SHP77 (cell line): ENCODE results near the gene ABHD8.
"Not testable (repeated sequence)": the region's sequence is repeated elsewhere in the genome, so short reads cannot be mapped to it uniquely, and the experiment has no call there.

Source experiments
- DNase-seq, 2 experiments: peaks; one replicate each; lab custom pipeline; 2025; lab: John Stamatoyannopoulos, UW

ABHD8 gene

DNA sequence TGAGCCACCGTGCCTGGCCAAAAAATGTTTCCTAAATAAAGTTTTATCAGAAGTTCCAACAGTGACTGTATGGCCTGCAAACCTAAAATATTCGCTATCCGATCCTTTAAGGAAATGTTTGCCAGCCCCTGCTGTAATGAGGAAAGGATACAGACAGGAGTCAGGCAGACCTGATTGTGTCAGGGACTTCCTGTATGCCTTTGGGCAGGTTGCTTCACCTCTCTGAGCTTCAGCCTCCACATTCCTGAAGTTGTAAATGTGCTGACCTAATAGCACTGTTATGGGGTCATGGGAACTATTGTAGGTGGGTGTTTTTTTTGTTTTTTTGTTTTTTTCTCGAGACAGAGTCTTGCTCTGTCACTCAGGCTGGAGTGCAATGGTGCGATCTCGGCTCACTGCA lies 6.2 kb downstream of the ABHD8 start:
- no peak for DNase-seq

DNA sequence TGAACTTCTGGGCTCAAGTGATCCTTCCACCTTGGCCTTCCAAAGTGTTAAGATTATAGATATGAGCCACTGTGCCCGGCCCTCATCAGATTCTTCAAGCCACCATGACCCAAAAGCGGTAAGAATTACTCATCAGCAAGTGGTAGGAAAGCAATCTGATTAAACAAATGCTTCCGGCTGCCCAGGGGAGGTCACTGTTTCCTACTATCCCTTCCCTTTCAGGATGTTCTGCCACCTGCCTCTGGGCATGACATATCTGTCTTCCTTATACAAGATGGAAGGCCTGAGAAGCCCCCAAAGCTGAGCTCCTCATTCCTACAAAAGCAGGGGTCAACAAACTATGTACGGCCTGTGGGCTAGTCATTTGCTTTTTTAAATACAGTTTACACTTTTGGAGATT lies 7.0 kb downstream of the ABHD8 start:
- peak; percentile 53 to 61 for DNase-seq

GRCh38 chr19:17295551-17295950 lies 7.7 kb downstream of the ABHD8 start:
- not testable (repeated sequence) for DNase-seq

DNA sequence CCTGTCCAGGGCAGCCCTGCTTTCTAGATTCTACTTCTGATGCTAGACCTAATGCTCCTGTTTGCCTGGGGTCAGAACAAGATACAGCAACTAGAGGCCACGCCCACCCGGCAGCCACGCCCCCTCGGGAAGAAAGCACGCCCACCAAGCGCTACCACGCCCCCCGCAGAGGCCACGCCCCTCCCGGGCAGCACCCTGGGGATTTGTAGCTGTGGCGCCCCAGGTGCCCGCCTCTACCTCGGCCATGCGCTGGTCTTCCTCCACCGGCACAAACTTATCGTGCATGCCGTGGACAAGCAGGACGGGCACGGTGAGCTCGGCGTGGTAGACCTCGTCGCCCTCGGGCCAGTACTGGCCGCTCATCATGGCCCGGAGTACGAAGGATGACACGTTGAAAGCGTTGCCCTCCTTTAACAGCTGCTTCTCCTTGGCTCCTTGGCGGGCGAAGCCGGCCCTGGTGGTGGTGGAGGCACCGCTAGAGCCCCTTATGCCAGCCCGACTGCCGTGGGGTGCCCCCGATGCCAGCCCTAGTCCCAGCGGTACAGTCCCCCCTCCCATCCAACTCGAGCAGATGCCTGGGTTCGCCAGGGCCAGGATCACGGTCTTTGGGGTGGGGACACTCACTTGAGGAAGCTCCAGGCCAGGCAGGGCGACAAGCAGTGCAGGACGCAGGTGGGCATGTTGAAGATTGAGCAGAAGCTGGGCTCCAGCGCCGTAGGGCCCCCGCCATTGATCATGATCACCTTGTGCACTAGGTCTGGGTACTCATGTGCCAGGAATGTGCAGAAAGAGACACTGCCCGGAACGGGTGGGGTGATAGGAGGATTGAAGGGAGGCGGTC lies 9.0 kb downstream of the ABHD8 start:
- no peak for DNase-seq

DNA sequence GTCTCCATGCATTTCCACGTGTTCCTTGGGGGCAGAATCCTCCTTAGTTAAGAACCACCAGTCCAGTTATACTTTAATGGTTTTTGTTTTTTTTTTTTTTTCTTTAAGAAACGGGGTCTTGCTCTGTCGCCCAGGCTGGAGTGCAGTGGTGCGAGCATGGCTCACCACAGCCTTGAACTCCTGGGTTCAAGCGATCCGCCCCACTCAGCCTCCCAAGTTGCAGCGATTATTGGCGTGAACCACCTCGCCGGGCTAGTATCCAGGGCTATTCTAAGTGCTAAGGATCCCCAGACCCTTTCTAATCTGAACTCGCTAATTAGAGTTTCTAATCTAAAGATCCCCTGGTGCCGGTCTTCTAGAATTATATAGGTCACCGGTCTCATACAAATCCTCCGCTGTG lies 9.6 kb downstream of the ABHD8 start:
- DNase-seq: no peak

GRCh38 chr19:17292301-17293074 lies 10.7 kb downstream of the ABHD8 start:
- DNase-seq: peak in 1 of 2 experiments; percentile 27

DNA sequence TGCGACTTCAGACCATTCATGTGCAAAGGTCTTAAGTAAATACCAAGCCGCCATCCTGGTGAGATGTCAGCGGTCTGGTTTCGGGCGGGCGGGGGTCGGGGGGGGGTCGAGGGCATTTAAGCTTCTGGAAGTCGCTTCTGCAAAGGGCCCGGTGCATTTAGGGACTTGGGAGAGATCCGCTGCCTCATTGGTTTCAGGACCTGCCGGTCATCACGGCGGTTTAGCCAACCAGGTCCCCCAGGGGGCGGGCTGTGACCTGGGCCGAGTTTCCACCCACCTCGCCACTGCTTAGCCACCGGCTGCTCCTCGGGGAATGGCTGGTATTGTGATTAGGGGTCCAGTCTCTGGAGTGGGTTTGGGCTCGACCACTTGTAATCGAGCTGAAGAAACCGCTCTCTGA lies 13.7 kb downstream of the ABHD8 start:
- DNase-seq: no peak

- DNase-seq: no peak
These were observed 16.5 kb downstream of the ABHD8 start for GRCh38 chr19:17286752-17287151.

DNA sequence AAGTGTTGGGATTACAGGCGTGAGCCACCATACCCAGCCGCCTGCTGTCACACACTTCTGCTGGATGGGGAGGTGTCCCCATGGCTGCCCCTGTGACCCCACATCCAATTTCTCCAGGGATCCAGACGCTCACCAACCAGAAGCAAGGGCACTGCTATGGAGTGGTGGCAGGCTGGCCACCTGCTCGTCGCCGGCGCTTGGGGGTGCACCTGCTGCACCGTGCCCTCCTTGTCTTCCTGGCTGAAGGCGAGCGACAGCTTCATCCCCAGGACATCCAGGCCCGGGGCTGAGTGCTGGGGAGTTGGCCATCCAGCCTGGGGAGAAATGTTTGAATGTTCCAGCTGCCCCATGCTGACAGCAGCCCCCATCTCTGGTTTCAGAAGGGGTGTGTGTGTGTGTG lies 17.0 kb downstream of the ABHD8 start:
- DNase-seq: no peak

DNA sequence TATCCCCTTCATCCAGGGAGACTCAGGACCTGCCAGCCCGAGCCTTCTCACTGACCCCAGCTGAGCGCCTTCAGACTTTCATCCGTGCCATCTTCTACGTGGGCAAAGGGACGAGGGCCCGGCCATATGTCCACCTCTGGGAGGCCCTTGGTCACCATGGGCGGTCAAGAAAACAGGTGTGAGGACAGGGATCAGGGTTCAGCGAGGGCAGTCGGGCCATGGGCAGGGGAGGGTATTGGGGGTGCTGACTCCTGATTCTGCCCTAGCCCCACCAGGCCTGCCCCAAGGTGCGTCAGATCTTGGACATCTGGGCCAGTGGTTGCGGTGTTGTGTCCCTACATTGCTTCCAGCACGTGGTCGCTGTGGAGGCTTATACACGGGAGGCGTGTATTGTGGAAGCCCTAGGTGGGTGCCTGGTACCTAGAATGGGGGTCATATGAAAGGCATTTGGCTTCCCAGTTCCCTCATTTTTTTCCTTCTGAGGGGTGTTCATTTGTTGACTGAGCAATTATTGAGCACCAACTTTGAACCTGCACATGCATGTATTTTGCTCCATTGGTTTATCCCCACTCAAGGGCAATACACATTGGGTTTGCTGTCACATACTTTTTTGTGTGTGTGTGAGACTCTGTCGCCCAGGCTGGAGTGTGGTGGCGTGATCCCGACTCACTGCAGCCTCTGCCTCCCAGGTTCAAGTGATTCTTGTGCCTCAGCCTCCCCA lies 17.6 kb downstream of the ABHD8 start:
- no peak for DNase-seq

- no peak for DNase-seq
These were observed 19.7 kb downstream of the ABHD8 start for GRCh38 chr19:17283504-17283996.

DNA sequence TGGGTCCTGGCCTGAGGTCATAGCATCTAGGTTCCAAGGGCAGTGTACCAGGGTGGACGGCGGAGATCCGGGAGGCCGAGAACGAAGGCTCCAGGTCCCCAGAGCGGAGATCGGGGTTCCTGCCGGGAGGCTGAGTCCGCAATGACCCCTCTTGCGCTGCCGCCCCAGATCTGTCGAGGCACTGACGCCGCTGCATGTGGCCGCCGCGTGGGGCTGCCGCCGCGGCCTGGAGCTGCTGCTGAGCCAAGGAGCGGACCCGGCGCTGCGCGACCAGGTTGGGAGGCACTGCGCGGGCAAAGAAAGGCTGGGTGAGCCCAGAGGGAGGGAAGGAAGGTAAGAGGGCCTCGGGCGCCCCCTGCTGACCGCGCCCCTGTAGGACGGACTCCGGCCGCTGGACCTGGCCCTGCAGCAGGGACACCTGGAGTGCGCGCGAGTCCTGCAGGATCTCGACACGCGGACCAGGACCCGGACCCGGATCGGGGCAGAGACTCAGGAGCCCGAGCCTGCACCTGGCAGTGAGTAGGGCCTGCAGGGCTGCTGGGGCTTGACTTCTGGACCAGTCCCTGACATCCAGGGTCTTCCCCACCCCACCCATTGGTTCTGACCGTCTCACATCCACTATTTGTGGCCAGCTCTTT lies 20.6 kb downstream of the ABHD8 start:
- DNase-seq: peak; percentile 84 to 86

DNA sequence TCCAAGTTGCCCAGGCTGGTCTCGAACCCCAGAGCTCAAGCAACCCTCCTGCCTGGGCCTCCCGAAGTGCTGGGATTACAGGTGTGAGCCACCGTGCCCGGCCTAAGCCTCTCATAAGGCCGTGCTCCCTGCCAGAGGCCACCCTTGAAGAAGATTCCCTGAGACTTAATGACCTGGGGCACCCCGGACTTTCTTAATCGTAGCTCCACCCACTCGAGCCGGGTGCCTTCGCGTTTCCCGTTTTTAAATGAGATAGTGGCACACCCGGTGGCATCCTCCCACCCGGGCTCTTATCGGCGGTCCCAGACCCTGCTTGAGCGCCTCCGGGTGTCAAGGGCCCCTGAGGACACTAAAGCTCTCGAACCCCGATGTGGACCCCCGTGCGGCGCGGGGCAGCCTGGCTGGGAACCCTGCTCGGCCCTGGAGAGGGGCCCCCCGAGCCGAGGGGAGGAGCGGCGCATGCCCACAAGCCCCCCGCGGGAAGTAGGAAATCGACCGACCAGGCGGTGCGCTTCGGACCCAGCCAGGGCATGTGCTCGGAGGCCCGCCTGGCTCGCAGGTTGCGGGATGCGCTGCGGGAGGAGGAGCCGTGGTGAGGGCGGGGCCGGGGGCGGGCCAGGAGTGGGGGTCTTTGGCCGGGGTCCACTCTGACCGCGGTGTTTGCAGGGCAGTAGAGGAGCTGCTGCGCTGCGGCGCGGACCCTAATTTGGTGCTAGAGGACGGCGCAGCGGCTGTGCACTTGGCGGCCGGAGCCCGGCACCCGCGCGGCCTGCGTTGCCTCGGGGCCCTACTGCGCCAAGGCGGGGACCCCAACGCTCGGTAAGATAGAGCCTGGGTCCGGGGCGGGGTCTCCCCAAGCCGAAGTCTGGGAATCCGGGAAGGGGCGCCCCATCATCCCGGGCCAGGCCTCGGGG lies 21.6 kb downstream of the ABHD8 start, which contains the start of gene ANKLE1:
ANKLE1 (plus strand) TSS at position 511 of the 914 bp plus-strand sequence; CDS start at position 531, 20 bp downstream.
- no peak for DNase-seq

- no peak for DNase-seq
These were observed 23.8 kb downstream of the ABHD8 start for GRCh38 chr19:17279436-17279835.

- no peak for DNase-seq
These were observed 27.6 kb downstream of the ABHD8 start for GRCh38 chr19:17275441-17276175.

DNA sequence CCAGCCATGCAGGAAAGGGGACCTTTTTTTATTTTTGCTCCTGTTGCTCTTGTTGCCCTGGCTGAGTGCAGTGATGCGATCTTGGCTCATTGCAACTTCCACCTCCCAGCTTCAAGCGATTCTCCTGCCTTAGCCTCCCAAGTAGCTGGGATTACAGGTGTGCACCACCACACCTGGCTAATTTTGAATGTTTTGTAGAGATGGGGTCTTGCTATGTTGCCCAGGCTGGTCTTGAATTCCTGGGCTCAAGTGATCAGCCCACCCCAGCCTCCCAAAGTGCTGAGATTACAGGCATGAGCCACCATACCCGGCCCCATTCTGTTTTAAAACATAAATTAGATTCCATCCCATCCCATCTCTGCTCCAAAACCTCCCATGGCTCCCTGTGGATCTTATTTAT lies 28.3 kb downstream of the ABHD8 start:
- DNase-seq: not testable (repeated sequence)

DNA sequence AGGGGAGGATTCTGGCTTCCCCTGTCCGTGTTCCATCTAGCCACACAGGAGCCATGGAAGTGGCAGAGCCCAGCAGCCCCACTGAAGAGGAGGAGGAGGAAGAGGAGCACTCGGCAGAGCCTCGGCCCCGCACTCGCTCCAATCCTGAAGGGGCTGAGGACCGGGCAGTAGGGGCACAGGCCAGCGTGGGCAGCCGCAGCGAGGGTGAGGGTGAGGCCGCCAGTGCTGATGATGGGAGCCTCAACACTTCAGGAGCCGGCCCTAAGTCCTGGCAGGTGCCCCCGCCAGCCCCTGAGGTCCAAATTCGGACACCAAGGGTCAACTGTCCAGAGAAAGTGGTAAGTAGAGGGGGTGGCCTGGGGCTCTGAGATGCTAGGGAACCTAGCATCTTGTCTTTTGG lies 34.5 kb downstream of the ABHD8 start:
- DNase-seq: no peak

- DNase-seq: peak; percentile 100
These were observed 36.0 kb downstream of the ABHD8 start, which contains the start of gene BABAM1 for GRCh38 chr19:17266975-17267788. Gene BABAM1 (plus strand): TSS chr19:17267443. CDS start chr19:17268807, 1,364 bp downstream.

DNA sequence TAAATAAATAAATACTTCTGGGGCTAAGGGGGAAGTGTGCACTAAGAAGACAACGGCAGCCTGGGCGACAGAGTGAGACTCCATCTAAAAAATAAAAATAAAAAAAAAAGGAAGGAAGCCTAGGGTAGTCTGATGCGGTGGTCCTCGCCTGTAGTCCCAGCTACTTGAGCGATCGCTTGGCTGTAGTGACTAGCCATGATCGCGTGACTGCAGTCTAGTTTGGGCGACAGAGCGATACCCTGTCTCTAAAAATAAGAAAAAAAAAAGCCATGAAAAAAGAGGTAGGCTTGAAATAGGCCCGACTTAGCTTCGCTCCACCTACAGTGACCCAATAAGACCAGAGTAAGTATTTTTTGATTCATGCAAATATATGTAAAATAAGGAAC lies 36.6 kb downstream of the ABHD8 start:
- DNase-seq: peak in 1 of 2 experiments; percentile 69
